ENCODE results near the gene RFLNA.
A peak's percentile ranks its signal among the peaks of the same experiment; 100 is the strongest.

Gene RFLNA

DNA sequence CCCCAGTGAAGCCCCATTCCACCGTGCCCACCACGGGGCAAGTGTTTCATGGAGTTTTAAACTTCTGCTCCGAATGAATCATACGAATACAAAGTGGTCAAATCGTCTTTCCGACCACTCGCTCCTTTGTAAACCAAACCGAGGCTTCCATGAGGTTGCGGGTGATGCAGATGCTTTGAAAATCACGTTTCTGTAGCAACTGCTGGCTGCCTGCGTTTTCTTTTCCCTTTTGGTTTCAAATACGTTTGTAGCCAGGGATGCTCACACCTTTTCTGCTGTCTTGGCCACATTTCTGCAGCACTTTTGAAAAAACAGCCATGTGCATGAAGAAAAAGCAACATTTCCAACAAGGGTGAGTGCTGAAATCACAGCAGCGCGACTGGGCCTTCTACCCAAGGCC lies 33.7 kb downstream of the RFLNA start:
- TF ChIP-seq, protein P1, sequence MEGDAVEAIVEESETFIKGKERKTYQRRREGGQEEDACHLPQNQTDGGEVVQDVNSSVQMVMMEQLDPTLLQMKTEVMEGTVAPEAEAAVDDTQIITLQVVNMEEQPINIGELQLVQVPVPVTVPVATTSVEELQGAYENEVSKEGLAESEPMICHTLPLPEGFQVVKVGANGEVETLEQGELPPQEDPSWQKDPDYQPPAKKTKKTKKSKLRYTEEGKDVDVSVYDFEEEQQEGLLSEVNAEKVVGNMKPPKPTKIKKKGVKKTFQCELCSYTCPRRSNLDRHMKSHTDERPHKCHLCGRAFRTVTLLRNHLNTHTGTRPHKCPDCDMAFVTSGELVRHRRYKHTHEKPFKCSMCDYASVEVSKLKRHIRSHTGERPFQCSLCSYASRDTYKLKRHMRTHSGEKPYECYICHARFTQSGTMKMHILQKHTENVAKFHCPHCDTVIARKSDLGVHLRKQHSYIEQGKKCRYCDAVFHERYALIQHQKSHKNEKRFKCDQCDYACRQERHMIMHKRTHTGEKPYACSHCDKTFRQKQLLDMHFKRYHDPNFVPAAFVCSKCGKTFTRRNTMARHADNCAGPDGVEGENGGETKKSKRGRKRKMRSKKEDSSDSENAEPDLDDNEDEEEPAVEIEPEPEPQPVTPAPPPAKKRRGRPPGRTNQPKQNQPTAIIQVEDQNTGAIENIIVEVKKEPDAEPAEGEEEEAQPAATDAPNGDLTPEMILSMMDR (IDR thresholded peaks at IDR 0.05; ENCODE audit: low read length, missing control alignments): no peak
- H3K4me3 ChIP-seq (replicated peaks; ENCODE audit: low read depth, low read length): no peak overlapping the region
- no peak for DNase-seq (ENCODE audit: low read depth)

DNA sequence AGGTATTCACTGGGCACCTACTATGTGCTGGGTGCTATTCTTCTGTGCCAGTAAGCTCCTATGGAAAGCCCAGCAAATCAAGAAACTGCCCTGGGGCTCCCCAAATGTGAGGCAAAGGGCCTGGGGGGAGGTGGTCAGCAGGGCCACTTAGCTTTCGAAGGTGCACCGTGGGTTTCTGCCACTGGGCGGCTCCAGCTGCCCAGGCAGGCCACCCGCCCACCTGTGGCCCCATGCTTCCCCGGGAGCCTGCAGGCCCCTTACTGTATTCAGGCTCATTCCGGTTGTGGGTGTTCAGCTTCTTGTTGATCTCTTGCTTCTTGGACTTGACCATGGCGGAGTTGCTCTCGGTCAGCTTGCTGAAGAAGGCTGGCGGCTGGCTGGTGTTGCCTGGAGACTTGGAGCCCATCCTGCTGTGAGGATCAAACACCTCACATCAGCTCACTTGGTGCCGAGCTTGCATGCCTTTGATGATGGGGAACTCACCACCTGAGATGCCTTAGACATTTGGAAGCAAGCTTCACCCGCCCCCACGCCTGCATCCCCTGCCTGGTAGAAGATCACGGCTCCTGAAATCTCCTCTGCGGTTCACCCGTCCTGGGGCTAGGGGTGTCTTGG lies 37.3 kb downstream of the RFLNA start:
- TF ChIP-seq, protein P1 (IDR thresholded peaks at IDR 0.05; ENCODE audit: low read length, missing control alignments): peak; percentile 30
- DNase-seq (ENCODE audit: low read depth): no peak
- H3K4me3 ChIP-seq (replicated peaks; ENCODE audit: low read depth, low read length): no peak overlapping the region

DNA sequence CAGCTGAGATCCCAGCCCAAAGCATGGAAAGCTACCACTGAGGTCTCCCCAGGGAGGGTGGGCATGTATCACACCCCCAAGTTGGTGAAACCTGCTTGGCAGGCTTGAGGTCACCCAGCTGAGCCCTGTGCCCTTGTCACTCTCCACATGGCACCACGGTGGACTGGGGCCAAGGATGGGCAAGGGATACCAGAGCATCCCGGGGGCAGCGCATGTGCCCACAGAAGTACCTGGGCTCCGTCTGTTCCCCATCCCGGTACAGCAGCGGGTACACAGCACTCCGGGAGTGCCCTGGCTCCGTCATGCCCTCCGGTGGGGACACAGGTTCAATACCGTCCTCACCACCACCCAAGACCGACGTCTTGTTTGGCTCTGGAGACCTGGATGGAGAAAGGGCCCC lies 38.0 kb downstream of the RFLNA start:
- TF ChIP-seq, protein P1 (IDR thresholded peaks at IDR 0.05; ENCODE audit: low read length, missing control alignments): no peak

DNA sequence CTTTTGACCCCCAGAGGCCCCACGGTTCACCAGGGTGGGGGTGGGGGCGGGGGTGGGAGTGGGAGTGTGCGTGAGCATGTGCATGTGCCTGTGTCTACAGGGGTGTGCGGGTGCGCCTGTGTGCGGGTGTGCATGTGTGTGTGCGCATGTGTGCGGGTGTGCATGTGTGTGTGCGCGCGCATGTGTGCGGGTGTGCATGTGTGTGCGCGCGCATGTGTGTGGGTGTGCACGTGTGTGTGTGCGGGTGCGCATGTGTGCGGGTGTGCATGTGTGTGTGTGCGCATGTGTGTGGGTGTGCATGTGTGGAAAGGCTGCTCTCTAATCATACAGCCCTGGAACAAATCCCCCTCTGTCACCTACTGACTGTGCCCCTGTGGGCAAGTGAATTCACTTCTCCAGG lies 38.8 kb downstream of the RFLNA start:
- DNase-seq (ENCODE audit: low read depth): no peak
- H3K4me3 ChIP-seq (replicated peaks; ENCODE audit: low read depth, low read length): no peak overlapping the region
- TF ChIP-seq, protein P1 (IDR thresholded peaks at IDR 0.05; ENCODE audit: low read length, missing control alignments): no peak

More for the DNA sequence above, 38.0 kb downstream of the RFLNA start:
- no peak overlapping the region for H3K4me3 ChIP-seq (replicated peaks; ENCODE audit: low read depth, low read length)
- DNase-seq (ENCODE audit: low read depth): no peak

DNA sequence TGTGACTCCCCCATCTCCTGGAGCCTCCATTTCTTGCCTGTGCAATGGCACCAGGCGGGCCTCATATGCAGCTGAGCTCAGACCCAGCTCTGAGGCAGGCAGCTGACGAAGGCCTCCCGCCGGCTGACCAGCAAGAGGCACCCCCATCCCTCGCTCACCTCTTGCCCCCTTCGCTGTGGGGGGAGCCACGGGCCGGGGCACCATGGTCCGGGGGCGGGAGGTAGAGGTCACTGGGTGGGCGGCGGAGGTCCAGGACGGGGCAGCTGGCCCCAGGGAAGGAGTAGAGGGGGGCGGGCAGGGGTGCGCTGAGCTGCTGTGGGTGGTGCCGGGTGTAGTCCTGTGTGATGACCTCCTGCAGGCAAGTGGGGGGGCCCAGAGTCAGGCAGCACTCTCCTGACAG lies 39.4 kb downstream of the RFLNA start:
- TF ChIP-seq, protein P1 (IDR thresholded peaks at IDR 0.05; ENCODE audit: low read length, missing control alignments): no peak
- no peak overlapping the region for H3K4me3 ChIP-seq (replicated peaks; ENCODE audit: low read depth, low read length)
- DNase-seq (ENCODE audit: low read depth): no peak

DNA sequence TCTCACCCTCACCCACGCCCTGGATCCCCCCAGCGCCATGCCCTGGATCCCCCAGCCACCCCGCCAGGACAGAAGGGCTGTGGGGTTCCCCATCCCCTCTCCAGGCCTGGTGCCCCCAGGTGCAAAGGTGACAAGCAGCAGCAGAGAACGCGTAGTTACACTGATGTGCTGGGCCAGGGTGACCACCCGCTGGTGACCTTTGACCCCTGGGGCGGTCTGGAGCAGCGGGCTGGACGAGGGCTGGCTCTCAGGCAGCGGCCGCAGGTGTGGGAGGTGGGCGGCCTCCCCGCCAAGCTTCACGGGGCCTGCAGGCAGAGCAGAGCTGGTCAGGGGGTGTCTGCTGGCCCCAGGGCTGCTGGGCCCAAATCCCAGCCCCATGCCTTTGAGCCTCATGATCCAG lies 40.1 kb downstream of the RFLNA start:
- TF ChIP-seq, protein P1 (IDR thresholded peaks at IDR 0.05; ENCODE audit: low read length, missing control alignments): no peak
- H3K4me3 ChIP-seq (replicated peaks; ENCODE audit: low read depth, low read length): no peak overlapping the region
- no peak for DNase-seq (ENCODE audit: low read depth)
